ENCODE results near the gene IL20RB.

The IL20RB gene

GRCh38 chr3:136957751-136958288, at the start of gene IL20RB:
IL20RB (plus strand) TSS chr3:136957983; CDS start chr3:136958114, 131 bp downstream.
- no peak for DNase-seq

- DNase-seq: no peak
These were observed 49.5 kb upstream of the IL20RB start for GRCh38 chr3:136908297-136908696.

- DNase-seq: no peak
These were observed 48.6 kb upstream of the IL20RB start for GRCh38 chr3:136909187-136909586.

- DNase-seq: no peak
These were observed 47.1 kb upstream of the IL20RB start for GRCh38 chr3:136910697-136911096.

- DNase-seq: no peak
These were observed 44.6 kb upstream of the IL20RB start for GRCh38 chr3:136913168-136913567.

- DNase-seq: no peak
These were observed 43.0 kb upstream of the IL20RB start for GRCh38 chr3:136914739-136915138.

GRCh38 chr3:136916223-136916622, 41.6 kb upstream of the IL20RB start:
- DNase-seq: no peak

GRCh38 chr3:136919799-136920580, 37.8 kb upstream of the IL20RB start:
- DNase-seq: no peak

- no peak for DNase-seq
These were observed 36.7 kb upstream of the IL20RB start for GRCh38 chr3:136920904-136921611.

- no peak for DNase-seq
These were observed 32.2 kb upstream of the IL20RB start for GRCh38 chr3:136925425-136926190.

- DNase-seq: no peak
These were observed 29.5 kb upstream of the IL20RB start for GRCh38 chr3:136928240-136928639.

- no peak for DNase-seq
These were observed 27.7 kb upstream of the IL20RB start for GRCh38 chr3:136929977-136930670.

- no peak for DNase-seq
These were observed 26.2 kb upstream of the IL20RB start for GRCh38 chr3:136931606-136932005.

- DNase-seq: no peak
These were observed 25.3 kb upstream of the IL20RB start for GRCh38 chr3:136932523-136932922.

- no peak for DNase-seq
These were observed 24.6 kb upstream of the IL20RB start for GRCh38 chr3:136932978-136933772.

- DNase-seq: no peak
These were observed 20.6 kb upstream of the IL20RB start for GRCh38 chr3:136937175-136937574.

- DNase-seq: no peak
These were observed 19.9 kb upstream of the IL20RB start for GRCh38 chr3:136937851-136938250.

- DNase-seq: no peak
These were observed 19.4 kb upstream of the IL20RB start for GRCh38 chr3:136938334-136938733.

- no peak for DNase-seq
These were observed 18.3 kb upstream of the IL20RB start for GRCh38 chr3:136939489-136939888.

- DNase-seq: no peak
These were observed 15.0 kb upstream of the IL20RB start for GRCh38 chr3:136942803-136943202.

- DNase-seq: no peak
These were observed 14.3 kb upstream of the IL20RB start for GRCh38 chr3:136943436-136943835.

GRCh38 chr3:136946978-136947377, 10.8 kb upstream of the IL20RB start:
- no peak for DNase-seq
